HG03558 (cell line): ENCODE data around the gene C1QB.
"Not testable (repeated sequence)": the region's sequence is repeated elsewhere in the genome, so short reads cannot be mapped to it uniquely, and the experiment has no call there.

ENCODE experiments used
- ATAC-seq: cut with Tn5 transposase; IDR thresholded peaks from one replicate; pipeline ENCODE4 v1.9.1; 2021; ENCODE audit warnings: moderate number of reproducible peaks; ENCODE audit not compliant: unreplicated experiment; ENCODE audit errors: extremely low read depth

Gene C1QB

DNA sequence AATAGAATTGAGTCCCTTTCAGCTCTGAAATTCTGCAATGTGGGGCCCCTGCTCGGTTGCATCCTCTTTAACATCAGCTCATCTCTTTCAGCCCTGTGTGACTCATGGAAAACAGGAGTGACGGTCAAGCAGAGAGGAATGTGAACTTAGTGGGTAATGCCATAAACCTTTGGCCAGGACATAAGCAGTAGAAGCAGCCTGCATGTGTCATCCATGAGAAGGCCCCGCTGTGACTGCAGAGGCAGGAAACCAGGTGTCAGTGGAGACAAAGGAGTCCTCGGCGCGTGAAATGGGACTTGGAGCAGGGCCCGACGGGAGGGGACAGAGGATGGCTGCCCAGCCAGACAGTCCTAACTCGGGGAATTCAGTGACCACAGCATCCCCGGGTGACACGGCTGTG lies 36.5 kb downstream of the C1QB start:
- no peak for ATAC-seq

- ATAC-seq, result no peak
These were observed 38.2 kb downstream of the C1QB start for GRCh38 chr1:22691031-22691753.

DNA sequence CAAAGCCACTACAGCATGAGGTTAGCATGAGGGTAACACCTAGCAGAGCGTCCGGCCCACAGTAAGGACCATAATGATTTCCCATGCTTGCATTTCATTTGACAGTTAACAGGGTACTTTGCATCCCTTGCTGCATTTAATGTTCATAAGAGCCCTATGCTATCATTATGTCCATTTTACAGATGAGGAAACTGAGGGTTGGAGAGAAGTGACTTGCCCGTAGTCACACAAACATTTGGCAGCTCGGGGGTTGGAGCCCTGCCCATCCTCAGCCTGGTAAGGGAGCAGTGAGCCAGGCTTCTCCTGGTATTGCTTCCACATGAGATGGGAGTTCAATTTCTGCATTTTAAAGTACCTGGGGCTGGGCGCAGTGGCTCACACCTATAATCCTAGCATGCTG lies 41.1 kb downstream of the C1QB start:
- ATAC-seq, result no peak

GRCh38 chr1:22696610-22697009 lies 43.6 kb downstream of the C1QB start:
- ATAC-seq, result no peak

- no peak for ATAC-seq
These were observed 44.9 kb downstream of the C1QB start for GRCh38 chr1:22697980-22698379.

GRCh38 chr1:22699681-22700520 lies 46.9 kb downstream of the C1QB start:
- ATAC-seq, result no peak

- ATAC-seq, result no peak
These were observed 49.5 kb downstream of the C1QB start for GRCh38 chr1:22702296-22703085.

- ATAC-seq, result no peak
These were observed 51.5 kb downstream of the C1QB start for GRCh38 chr1:22704440-22705067.

DNA sequence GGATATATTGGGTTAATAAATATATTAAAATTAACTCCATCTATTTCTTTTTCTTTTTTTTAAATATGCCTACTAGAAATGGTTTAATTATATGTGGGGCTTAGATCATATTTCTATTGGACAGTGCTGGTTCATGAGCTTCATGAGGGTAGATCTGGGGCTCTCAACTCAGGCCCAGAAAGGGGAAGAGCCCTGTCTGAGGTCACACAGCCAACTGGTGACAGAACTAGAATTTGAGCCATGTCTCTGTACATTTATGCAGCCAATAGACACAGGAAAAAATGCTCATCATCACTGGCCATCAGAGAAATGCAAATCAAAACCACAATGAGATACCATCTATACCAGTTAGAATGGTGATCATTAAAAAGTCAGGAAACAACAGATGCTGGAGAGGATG lies 52.5 kb downstream of the C1QB start:
- no peak for ATAC-seq

DNA sequence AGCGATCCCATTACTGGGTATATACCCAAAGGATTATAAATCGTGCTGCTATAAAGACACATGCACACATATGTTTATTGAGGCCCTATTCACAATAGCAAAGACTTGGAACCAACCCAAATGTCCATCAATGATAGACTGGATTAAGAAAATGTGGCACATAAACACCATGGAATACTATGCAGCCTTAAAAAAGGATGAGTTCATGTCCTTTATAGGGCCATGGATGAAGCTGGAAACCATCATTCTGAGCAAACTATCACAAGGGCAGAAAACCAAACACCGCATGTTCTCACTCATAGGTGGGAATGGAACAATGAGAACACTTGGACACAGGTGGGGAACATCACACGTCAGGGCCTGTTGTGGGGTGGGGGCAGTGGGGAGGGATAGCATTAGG lies 53.1 kb downstream of the C1QB start:
- ATAC-seq, result not testable (repeated sequence)

- ATAC-seq, result no peak
These were observed 55.7 kb downstream of the C1QB start for GRCh38 chr1:22708777-22709176.

DNA sequence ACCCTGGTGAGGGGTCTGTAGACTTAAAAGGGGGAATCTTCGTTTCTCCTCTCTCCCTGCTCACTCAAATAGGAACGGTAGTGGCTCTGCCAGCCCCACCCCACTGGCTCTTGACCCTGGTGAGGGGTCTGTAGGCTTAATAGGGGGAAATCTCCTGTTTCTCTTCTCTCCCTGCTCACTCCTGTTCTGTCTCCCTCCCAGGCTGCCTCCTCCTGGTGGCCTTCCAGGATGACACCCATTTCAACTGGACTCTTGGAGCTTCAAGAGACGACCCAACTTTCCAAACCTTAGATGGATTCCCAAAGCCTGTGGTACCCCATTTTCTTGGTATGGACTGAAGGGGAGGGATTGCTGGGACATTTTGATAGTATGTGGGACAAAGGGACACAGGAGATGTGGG lies 56.2 kb downstream of the C1QB start:
- ATAC-seq, result no peak

- ATAC-seq, result no peak
These were observed 57.1 kb downstream of the C1QB start for GRCh38 chr1:22709891-22710700.

DNA sequence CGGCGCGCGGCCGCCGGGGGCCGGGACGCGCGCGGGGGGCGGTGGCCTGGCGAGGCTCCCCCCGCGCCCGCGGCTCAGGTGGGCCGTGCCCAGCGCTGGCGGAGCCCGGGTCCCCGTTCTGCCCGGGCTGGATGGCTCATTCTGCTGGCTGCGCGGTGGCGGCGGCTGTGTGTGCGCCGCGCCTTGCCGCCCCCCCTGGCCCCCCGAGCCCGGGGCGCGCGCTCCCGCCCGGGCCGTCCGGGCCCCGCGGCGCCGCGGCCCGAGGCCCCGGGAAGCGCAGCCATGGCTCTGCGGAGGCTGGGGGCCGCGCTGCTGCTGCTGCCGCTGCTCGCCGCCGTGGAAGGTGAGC lies 57.6 kb downstream of the C1QB start, which contains the start of gene EPHB2:
Gene EPHB2 (plus strand): TSS at position 139 of the 349 bp plus-strand sequence. CDS start 144 bp downstream, at position 283.
- ATAC-seq, result no peak

- ATAC-seq, result no peak
These were observed 58.0 kb downstream of the C1QB start for GRCh38 chr1:22711071-22711470.
